ENCODE measurements around the gene LRP5.
"Not testable (repeated sequence)": the region's sequence is repeated elsewhere in the genome, so short reads cannot be mapped to it uniquely, and the experiment has no call there.

Gene LRP5

GRCh38 chr11:68471360-68472340 is 159.3 kb downstream of the LRP5 start:
- TF ChIP-seq, protein P1, sequence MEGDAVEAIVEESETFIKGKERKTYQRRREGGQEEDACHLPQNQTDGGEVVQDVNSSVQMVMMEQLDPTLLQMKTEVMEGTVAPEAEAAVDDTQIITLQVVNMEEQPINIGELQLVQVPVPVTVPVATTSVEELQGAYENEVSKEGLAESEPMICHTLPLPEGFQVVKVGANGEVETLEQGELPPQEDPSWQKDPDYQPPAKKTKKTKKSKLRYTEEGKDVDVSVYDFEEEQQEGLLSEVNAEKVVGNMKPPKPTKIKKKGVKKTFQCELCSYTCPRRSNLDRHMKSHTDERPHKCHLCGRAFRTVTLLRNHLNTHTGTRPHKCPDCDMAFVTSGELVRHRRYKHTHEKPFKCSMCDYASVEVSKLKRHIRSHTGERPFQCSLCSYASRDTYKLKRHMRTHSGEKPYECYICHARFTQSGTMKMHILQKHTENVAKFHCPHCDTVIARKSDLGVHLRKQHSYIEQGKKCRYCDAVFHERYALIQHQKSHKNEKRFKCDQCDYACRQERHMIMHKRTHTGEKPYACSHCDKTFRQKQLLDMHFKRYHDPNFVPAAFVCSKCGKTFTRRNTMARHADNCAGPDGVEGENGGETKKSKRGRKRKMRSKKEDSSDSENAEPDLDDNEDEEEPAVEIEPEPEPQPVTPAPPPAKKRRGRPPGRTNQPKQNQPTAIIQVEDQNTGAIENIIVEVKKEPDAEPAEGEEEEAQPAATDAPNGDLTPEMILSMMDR (IDR thresholded peaks at IDR 0.05; ENCODE audit: borderline replicate concordance, insufficient read depth, low read depth, low read length): no peak
- no peak overlapping the region for H3K4me3 ChIP-seq (ENCODE audit: low read depth, low read length)

DNA sequence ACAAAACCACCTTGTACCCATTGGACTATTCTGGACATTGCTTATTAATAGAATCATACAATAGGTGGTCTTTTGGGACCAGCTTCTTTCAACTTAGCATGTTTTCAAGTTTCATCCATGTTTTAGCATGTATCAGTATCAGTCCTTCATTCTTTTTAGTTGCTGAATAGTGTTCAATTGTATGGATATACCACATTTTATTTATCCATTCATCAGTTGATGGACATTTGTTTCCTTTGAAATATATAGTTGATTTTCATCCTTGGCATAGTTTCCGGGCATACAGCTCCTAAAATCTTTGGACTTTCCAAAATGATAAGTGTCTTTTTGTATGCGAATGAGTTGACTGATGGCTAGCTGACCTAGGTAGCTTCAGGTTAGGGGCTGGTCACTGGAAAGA is 160.4 kb downstream of the LRP5 start:
- TF ChIP-seq, protein P1 (IDR thresholded peaks at IDR 0.05; ENCODE audit: borderline replicate concordance, insufficient read depth, low read depth, low read length): no peak
- H3K4me3 ChIP-seq (ENCODE audit: low read depth, low read length): no peak overlapping the region

GRCh38 chr11:68473693-68474092 is 161.3 kb downstream of the LRP5 start:
- TF ChIP-seq, protein P1 (IDR thresholded peaks at IDR 0.05; ENCODE audit: borderline replicate concordance, insufficient read depth, low read depth, low read length): no peak

DNA sequence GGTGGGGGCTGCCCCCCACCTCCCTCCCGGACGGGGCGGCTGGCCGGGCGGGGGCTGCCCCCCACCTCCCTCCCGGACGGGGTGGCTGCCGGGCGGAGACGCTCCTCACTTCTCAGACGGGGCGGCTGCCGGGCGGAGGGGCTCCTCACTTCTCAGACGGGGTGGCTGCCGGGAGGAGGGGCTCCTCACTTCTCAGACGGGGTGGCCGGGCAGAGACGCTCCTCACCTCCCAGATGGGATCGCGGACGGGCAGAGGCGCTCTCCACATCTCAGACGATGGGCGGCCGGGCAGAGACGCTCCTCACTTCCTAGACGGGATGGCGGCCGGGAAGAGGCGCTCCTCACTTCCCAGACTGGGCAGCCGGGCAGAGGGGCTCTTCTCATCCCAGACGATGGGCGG is 163.2 kb downstream of the LRP5 start:
- not testable (repeated sequence) for H3K4me3 ChIP-seq (ENCODE audit: low read depth, low read length)

More at GRCh38 chr11:68473693-68474092, 161.3 kb downstream of the LRP5 start:
- H3K4me3 ChIP-seq (ENCODE audit: low read depth, low read length): no peak overlapping the region

DNA sequence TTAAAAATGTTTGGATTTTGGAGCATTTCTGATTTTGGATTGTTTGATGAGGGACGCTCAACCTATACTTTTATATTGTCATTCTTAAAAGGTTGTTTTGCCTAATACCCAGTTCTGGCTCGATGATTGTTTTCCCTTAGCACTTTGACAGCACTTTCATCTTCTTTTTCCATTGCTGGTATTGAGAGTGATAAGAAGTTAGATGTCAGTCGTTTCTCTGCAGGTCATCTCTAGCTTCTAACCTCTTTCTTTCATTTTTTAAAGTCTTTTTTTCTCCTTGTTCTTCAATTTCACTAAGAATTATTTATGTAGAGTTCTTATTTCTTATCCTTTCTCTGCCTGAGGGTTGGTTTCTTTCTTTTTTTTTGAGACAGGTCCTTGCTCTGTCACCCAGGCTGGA is 167.0 kb downstream of the LRP5 start:
- H3K4me3 ChIP-seq (ENCODE audit: low read depth, low read length): no peak overlapping the region
- TF ChIP-seq, protein P1 (IDR thresholded peaks at IDR 0.05; ENCODE audit: borderline replicate concordance, insufficient read depth, low read depth, low read length): no peak

DNA sequence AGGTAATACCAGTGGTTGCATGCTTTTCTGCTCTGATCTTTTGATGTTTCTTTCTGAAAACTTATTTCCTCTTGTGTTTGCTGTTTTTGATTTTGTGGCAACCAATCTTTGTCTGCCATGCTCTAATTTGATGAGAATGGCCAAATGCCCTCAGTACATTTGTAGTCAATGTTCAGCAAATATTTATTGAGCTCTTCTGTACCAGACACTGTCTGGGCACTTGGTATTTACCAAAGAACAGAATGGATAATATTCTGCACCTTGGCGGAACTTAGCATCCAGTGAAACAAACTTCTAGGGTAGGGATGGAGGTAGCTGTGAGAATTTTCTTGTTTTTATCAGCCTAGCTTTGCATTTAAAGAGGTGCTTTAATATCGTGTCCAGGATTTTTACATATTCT is 167.8 kb downstream of the LRP5 start:
- TF ChIP-seq, protein P1 (IDR thresholded peaks at IDR 0.05; ENCODE audit: borderline replicate concordance, insufficient read depth, low read depth, low read length): no peak
- H3K4me3 ChIP-seq (ENCODE audit: low read depth, low read length): no peak overlapping the region

GRCh38 chr11:68480852-68481510 is 168.6 kb downstream of the LRP5 start:
- TF ChIP-seq, protein P1 (IDR thresholded peaks at IDR 0.05; ENCODE audit: borderline replicate concordance, insufficient read depth, low read depth, low read length): no peak
- no peak overlapping the region for H3K4me3 ChIP-seq (ENCODE audit: low read depth, low read length)
